ENCODE measurements around the gene RILPL1.
"Not testable (repeated sequence)": the region's sequence is repeated elsewhere in the genome, so short reads cannot be mapped to it uniquely, and the experiment has no call there.

Gene RILPL1

GRCh38 chr12:123528858-123529257 lies 4.7 kb downstream of the RILPL1 start:
- no peak for DNase-seq

GRCh38 chr12:123526542-123527080 lies 6.9 kb downstream of the RILPL1 start:
- DNase-seq, result no peak

GRCh38 chr12:123524378-123524777 lies 9.1 kb downstream of the RILPL1 start:
- DNase-seq, result no peak

DNA sequence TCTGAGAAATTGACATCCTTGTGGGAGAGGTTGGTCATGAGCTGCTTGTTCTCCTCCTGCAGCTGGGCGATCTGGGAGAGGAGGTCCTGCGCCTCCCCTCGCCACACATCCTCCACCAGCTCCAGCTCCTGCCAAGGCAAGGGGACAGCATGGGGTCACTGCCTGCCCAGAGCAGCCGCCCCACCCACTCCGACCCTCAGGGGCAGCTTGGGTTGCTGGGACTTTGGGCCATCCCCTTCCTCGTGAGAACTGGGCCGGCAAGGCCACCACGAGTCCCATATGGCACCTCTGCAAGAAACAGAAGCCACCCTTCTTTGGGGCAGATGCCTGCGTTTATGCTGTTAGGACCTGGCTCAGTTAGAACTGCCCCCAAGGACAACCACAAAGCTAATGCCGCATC lies 10.0 kb downstream of the RILPL1 start:
- no peak for DNase-seq

- no peak for DNase-seq
Observed at GRCh38 chr12:123522164-123522563, 11.4 kb downstream of the RILPL1 start.

DNA sequence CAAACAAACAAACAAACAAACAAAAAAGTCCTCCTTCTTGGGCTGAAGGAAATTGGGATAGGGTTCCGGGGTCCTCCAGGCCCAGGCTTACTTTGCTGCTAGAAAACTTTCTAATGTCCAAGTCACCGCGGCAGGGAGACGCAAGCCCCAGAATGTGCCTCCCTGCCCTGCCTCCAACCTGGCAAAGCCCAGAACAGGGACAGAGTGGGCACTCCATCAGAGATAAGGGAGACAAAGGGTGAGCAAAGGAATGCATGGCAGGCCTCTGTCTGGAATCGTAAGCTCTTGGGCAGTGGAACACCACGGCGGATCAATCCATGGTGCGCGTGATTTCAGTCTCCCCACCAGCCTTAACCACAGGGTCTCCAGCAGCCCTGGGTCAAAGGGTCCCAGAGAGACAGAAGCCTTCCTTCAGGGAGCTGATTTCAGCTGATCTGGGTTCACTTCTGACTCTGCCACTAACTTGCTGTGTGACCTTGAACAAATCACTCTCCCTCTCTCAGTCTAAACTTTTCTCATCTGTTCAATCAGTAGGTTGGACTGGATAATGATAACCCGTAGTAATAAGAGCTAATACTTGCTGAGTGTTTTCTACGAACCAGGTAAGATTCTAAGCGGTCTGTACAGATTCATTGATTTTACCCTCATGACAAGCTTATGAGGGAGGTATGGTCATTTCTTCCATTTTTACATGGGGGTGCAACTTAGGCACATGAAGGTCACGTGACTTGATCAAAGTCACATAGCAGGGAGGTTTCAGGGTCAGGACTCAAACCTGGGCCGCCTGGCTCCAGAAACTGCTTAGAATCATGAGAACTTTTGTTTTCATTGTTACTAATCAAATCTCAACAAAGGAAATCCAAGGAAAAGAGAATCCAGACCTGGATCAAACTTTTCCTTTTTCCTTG lies 12.7 kb downstream of the RILPL1 start:
- no peak for DNase-seq

- no peak for DNase-seq
Observed at GRCh38 chr12:123519141-123520001, 14.1 kb downstream of the RILPL1 start.

- no peak for DNase-seq
Observed at GRCh38 chr12:123516216-123516780, 17.2 kb downstream of the RILPL1 start.

DNA sequence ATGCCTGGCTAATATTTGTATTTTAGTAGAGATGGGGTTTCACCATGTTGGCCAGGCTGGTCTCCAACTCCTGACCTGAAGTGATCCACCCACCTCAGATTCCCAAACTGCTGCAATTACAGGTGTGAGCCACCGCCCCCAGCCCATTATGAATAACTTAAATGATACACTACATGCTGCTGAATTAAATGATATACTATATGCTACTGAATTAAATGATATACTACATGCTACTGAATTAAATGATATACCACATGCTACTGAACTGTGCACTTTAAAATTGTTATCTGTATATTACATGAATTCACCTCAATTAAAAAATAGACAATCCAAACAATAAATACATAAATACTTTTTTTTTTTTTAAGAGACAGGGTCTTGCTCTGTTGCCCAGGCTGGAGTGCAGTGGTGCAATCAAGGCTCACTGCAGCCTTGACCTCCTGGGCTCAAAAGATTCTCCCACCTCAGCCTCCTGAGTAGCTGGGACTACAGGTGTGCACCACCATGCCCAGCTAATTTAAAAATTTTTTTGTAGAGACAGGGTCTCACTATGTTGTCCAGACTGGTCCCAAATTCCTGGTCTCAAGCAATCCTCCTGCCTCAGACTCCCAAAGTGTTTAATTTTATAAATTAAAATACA lies 18.8 kb downstream of the RILPL1 start:
- DNase-seq, result not testable (repeated sequence)

DNA sequence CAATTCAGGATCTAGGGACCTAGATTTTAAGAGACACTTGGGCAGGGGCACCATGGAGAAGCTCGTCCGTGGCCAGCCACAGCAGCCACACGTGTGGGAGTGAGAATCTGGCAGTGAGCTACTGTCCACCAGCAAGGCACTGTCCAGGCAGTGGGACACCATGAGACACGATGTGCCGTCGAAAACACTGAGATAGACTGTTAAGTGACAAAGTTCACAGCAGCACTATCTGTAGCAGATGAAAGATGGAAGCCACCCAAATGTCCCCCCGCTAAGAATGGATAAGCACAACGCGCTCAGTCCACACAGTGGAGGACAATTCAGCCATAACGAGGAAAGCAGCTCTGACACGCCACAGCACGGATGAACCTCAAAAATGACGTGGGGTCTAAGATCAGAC lies 19.7 kb downstream of the RILPL1 start:
- DNase-seq, result no peak

GRCh38 chr12:123512838-123513665 lies 20.5 kb downstream of the RILPL1 start:
- no peak for DNase-seq

DNA sequence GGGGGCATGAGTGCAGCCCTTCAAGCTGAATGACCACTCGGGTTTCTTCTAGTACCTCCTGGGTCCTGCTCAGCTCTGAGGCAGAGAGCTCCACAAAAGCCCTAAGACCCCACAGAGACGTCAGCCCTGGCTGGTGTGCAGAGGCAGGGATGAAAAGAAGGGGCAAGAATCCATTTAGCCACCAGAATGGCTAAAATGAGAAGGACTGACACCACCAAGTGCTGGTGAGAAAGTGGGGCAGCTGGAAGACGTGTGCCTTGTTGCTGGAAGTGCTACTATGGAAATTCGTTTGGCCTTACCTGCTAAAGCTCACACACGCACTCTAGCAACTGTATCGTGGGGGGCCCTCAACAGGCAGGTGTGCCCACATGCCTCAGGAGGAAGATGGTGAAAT lies 26.7 kb downstream of the RILPL1 start:
- DNase-seq, result no peak

GRCh38 chr12:123506059-123506842 lies 27.3 kb downstream of the RILPL1 start:
- no peak for DNase-seq

DNA sequence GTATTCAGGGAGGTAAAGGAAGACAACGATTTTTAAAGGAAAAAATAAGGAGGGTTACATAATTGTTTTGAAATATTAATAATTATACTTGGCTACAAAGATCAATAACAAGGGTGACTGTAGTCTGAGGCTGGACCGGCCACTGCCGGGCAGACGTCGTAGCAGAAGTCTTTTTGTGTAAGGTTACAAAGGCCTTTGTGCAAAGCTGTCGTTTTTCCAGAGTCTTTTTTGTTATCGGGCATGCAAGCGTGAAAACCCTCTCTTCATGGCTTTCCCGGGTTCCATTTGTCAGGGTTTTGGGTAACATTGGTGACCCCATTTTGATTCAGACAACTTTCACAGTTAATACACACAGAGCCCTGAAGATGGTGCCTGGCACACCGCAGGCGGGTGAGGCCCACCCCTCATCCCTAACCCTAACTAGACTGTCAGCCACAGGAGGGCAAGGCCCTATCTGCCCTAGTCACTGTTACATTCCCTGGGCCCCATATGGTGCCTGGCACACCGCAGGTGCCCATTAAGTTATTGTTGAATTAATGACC lies 31.3 kb downstream of the RILPL1 start:
- no peak for DNase-seq

GRCh38 chr12:123499332-123499731 lies 34.2 kb downstream of the RILPL1 start:
- no peak for DNase-seq

- no peak for DNase-seq
Observed at GRCh38 chr12:123498126-123498825, 35.2 kb downstream of the RILPL1 start.

DNA sequence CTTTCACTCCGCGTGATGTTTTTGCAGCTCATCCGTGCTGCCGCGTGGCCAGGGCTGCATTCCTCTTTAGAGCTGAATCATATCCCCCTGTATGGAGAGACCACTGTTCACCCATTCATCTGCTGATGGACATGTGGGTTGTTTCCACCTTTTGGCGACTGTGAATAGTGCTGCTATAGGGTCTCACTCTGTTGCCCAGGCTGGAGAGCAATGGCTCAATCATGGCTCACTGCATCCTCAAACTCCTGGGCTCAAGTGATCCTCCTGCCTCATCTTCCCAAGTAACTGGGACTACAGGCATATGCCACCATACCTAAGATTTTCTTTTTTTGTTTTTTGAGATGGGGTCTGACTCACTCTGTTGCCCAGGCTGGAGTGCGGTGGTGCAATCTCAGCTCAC lies 36.5 kb downstream of the RILPL1 start:
- DNase-seq, result no peak

DNA sequence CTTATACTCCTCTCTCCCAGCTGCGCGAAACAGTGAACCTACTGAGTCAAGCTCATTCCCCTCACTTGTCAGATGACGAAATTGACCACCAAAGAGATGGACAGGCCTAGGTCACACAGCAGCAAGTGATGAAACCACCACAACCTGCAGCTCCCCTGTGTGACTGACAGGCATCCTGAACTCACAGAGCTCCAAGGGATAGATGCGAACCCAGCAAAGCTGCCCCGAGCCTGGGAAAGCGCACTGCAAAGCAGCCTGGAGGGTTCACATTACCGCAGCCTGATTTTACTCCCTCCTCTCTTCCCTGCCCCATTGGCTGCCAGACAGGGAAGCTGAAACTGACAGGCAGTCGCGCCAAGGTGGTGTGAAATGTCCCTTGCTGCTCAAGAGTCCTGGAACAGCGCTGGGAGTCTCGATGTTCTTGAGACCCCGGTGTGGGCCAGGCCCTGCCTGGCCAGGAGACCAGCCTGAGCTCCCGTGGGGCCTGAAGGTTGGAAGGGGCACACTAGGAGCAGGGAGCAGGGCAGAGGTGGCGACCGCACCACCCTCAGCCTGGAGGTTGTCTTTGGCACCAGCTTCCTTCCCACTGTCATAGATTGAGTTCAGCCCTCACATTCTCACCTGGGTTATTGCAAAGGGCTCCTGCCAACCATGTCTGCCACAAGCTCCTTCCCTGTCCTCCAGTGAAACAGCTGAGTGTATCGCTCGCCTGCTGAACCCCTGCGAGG lies 39.2 kb downstream of the RILPL1 start:
- DNase-seq, result no peak

- DNase-seq, result not testable (repeated sequence)
Observed at GRCh38 chr12:123492339-123493039, 41.0 kb downstream of the RILPL1 start.
